MM.1S (cell line): ENCODE results near the gene NELFA.

Source experiments
- CTCF ChIP-seq: fragments of 300-600 bp; sonication (generic); IDR thresholded peaks from 2 replicates; pipeline ENCODE4 v1.5.1; 2016; ENCODE audit warnings: antibody characterized with exemption, low read length, mixed read lengths
- EZH2 ChIP-seq: fragments of 300-600 bp; sonication (generic); optimal IDR thresholded peaks from 2 replicates; pipeline ENCODE3; 2017; ENCODE audit warnings: low read depth, mild to moderate bottlenecking, antibody characterized with exemption, low read length, mixed read lengths

- TF ChIP-seq CTCF (no peak), EZH2 (no peak)
Observed at GRCh38 chr4:1975391-1975801, 33.4 kb downstream of the NELFA start.
